ENCODE data around the gene GLCE.

Gene GLCE

DNA sequence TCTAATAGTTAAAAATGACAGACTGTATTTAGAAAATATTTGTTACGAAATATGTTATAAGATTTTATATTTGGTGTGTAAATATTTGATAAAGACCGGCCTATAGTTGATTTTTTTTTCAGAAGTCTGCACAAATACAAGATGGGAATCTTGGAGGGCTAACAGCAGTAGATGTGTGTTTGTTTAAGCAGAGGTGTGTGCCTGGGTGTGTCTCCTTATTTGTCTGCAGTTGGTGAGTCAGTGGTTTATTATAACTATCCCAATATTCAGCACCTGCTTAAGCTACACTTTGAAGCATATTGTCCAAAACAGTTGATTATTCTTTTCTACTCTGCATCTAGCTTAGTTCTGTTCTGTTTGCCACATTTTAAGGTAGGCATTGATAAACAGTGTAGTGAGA lies 12.4 kb downstream of the GLCE start:
- H3K4me3 ChIP-seq (ENCODE audit: low read length, poor library complexity, severe bottlenecking) = no peak overlapping the region
- H2AFZ ChIP-seq (ENCODE audit: low read length) = no peak overlapping the region
- no peaks in the 10 kb centered on the region for H3K27me3 ChIP-seq (ENCODE audit: insufficient read depth, low read length, poor library complexity, severe bottlenecking)
- 0 out of 2 replicates have a peak, but pooled peaks cover 3% of the 10 kb centered on the region for H3F3A ChIP-seq (ENCODE audit: low read depth)
- no peak overlapping the region for H3K9ac ChIP-seq (ENCODE audit: low read depth, low read length, poor library complexity, severe bottlenecking)
- no peak for TF ChIP-seq EZH2phosphoT487 (IDR thresholded peaks at IDR 0.05; ENCODE audit: borderline replicate concordance)
- TF ChIP-seq, protein P1, sequence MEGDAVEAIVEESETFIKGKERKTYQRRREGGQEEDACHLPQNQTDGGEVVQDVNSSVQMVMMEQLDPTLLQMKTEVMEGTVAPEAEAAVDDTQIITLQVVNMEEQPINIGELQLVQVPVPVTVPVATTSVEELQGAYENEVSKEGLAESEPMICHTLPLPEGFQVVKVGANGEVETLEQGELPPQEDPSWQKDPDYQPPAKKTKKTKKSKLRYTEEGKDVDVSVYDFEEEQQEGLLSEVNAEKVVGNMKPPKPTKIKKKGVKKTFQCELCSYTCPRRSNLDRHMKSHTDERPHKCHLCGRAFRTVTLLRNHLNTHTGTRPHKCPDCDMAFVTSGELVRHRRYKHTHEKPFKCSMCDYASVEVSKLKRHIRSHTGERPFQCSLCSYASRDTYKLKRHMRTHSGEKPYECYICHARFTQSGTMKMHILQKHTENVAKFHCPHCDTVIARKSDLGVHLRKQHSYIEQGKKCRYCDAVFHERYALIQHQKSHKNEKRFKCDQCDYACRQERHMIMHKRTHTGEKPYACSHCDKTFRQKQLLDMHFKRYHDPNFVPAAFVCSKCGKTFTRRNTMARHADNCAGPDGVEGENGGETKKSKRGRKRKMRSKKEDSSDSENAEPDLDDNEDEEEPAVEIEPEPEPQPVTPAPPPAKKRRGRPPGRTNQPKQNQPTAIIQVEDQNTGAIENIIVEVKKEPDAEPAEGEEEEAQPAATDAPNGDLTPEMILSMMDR (conservative IDR thresholded peaks at IDR 0.05; ENCODE audit: low read length) = no peak
- no peaks in the 10 kb centered on the region for H3K4me1 ChIP-seq (ENCODE audit: insufficient read depth, low read length, poor library complexity, severe bottlenecking)
- no peaks in the 10 kb centered on the region for H3K9me3 ChIP-seq (ENCODE audit: insufficient read depth, low read depth, low read length)
- no peaks in the 10 kb centered on the region for H3K36me3 ChIP-seq (ENCODE audit: insufficient read depth, low read length)
- no peak overlapping the region for H3K4me2 ChIP-seq (ENCODE audit: low read depth, low read length, poor library complexity, severe bottlenecking)
- H4K20me1 ChIP-seq (ENCODE audit: insufficient read depth, low read length, poor library complexity, severe bottlenecking) = no peaks in the 10 kb centered on the region
- H3K9me2 ChIP-seq (replicated peaks; ENCODE audit: low read depth, low read length) = no peaks in the 10 kb centered on the region
- H3K79me2 ChIP-seq (ENCODE audit: insufficient read depth, low read length) = no peaks in the 10 kb centered on the region

DNA sequence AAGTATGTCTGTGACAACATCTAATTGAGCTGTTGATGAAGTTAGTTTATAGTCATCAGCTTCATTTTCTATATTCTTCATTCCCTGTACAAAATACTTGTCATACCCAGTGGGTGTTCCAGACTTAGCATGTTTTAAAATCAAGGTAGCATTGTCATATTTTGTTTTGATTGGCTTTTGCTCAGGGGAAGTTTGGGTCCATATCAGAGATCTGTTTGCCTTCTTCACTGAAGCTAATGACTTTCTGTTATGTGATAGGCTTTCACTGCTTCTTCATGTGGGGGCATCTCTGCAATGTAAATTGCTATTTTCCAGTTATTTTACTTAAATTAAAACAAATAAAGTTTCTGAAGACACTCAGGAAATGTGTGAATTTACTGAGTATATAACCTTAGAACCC lies 15.1 kb downstream of the GLCE start:
- no peaks in the 10 kb centered on the region for H3K79me2 ChIP-seq (ENCODE audit: insufficient read depth, low read length)

DNA sequence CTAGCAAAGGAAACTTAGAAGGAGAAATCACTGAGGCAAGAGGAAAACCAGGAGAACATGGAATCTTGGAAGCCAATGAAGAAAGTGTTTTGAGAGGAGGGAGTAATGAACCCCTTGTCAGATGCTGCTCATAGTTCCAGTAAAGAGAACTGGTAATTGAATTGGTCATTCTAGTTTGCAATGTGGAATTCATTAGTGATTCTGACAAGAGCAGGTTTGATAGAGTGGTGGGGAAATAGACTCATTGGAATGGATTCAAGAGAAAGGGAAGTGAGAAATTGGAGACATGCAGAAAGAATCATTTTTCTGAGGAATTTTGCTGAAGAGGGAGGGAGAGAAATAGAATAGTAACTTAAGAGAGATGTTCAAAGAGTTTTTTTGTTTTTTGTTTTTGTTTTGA lies 21.0 kb downstream of the GLCE start:
- H3K27me3 ChIP-seq (ENCODE audit: insufficient read depth, low read length, poor library complexity, severe bottlenecking) = no peaks in the 10 kb centered on the region
- no peaks in the 10 kb centered on the region for H3K4me1 ChIP-seq (ENCODE audit: insufficient read depth, low read length, poor library complexity, severe bottlenecking)
- H3K9me3 ChIP-seq (ENCODE audit: insufficient read depth, low read depth, low read length) = no peaks in the 10 kb centered on the region
- H2AFZ ChIP-seq (ENCODE audit: low read length) = no peak overlapping the region
- H3K36me3 ChIP-seq (ENCODE audit: insufficient read depth, low read length) = no peaks in the 10 kb centered on the region
- no peak overlapping the region for H3K4me3 ChIP-seq (ENCODE audit: low read length, poor library complexity, severe bottlenecking)
- no peak for TF ChIP-seq EZH2phosphoT487 (IDR thresholded peaks at IDR 0.05; ENCODE audit: borderline replicate concordance)
- TF ChIP-seq, protein P1 (conservative IDR thresholded peaks at IDR 0.05; ENCODE audit: low read length) = no peak
- H3F3A ChIP-seq (ENCODE audit: low read depth) = no peaks in the 10 kb centered on the region
- H3K9ac ChIP-seq (ENCODE audit: low read depth, low read length, poor library complexity, severe bottlenecking) = no peak overlapping the region
- H3K4me2 ChIP-seq (ENCODE audit: low read depth, low read length, poor library complexity, severe bottlenecking) = no peak overlapping the region
- no peaks in the 10 kb centered on the region for H3K9me2 ChIP-seq (replicated peaks; ENCODE audit: low read depth, low read length)
- no peaks in the 10 kb centered on the region for H3K79me2 ChIP-seq (ENCODE audit: insufficient read depth, low read length)
- H4K20me1 ChIP-seq (ENCODE audit: insufficient read depth, low read length, poor library complexity, severe bottlenecking) = no peaks in the 10 kb centered on the region

More for the DNA sequence above, 15.1 kb downstream of the GLCE start:
- Histone ChIP-seq H4K20me1 (ENCODE audit: insufficient read depth, low read length, poor library complexity, severe bottlenecking) (no peaks in the 10 kb centered on the region), H3K4me3 (ENCODE audit: low read length, poor library complexity, severe bottlenecking) (no peak overlapping the region), H3K4me1 (ENCODE audit: insufficient read depth, low read length, poor library complexity, severe bottlenecking) (no peaks in the 10 kb centered on the region), H3K9me2 (replicated peaks; ENCODE audit: low read depth, low read length) (no peaks in the 10 kb centered on the region), H3K4me2 (ENCODE audit: low read depth, low read length, poor library complexity, severe bottlenecking) (no peak overlapping the region), H3K9ac (ENCODE audit: low read depth, low read length, poor library complexity, severe bottlenecking) (no peak overlapping the region), H2AFZ (ENCODE audit: low read length) (no peak overlapping the region), H3K36me3 (ENCODE audit: insufficient read depth, low read length) (no peaks in the 10 kb centered on the region), H3F3A (ENCODE audit: low read depth) (0 out of 2 replicates have a peak, but pooled peaks cover 2% of the 10 kb centered on the region), H3K9me3 (ENCODE audit: insufficient read depth, low read depth, low read length) (no peaks in the 10 kb centered on the region), H3K27me3 (ENCODE audit: insufficient read depth, low read length, poor library complexity, severe bottlenecking) (no peaks in the 10 kb centered on the region)
- TF ChIP-seq, protein P1 (conservative IDR thresholded peaks at IDR 0.05; ENCODE audit: low read length) = no peak
- TF ChIP-seq EZH2phosphoT487 (IDR thresholded peaks at IDR 0.05; ENCODE audit: borderline replicate concordance) = no peak
